Smooth muscle cell (in vitro differentiated cells): ENCODE results near the gene ARID2. TPM values are rescaled to one million over a fixed set of nuclear protein-coding genes. Genes with fewer than 3 reads are reported as not detected.

Source experiments
- DNase-seq: peaks from one replicate; lab custom pipeline; 2025; ENCODE audit not compliant: unreplicated experiment; lab: John Stamatoyannopoulos, UW
- H2AFZ ChIP-seq: fragments of 200-600 bp; sonication (generic); 2 replicates; pipeline ENCODE4 v1.6.0; 2016; ENCODE audit warnings: antibody characterized with exemption, low read depth, mild to moderate bottlenecking
- H3F3A ChIP-seq: fragments of 200-600 bp; sonication (generic); 2 replicates; pipeline ENCODE4 v1.6.0; 2017; ENCODE audit warnings: antibody characterized with exemption, low read depth
- H3K27ac ChIP-seq: fragments of 200-600 bp; sonication (generic); 2 replicates; pipeline ENCODE4 v1.5.1; 2016; ENCODE audit warnings: low read depth, mild to moderate bottlenecking
- H3K27me3 ChIP-seq: fragments of 200-600 bp; sonication (generic); 2 replicates; pipeline ENCODE4 v1.6.1; 2016; ENCODE audit warnings: low read depth, mild to moderate bottlenecking
- H3K36me3 ChIP-seq: fragments of 200-600 bp; sonication (generic); 2 replicates; pipeline ENCODE4 v1.5.1; 2016; ENCODE audit warnings: low read depth
- H3K4me1 ChIP-seq: fragments of 200-600 bp; sonication (generic); 2 replicates; pipeline ENCODE4 v1.5.1; 2016; ENCODE audit warnings: low read depth
- H3K4me2 ChIP-seq: fragments of 200-600 bp; sonication (generic); 2 replicates; pipeline ENCODE4 v1.6.0; 2016; ENCODE audit warnings: mild to moderate bottlenecking
- H3K4me3 ChIP-seq: fragments of 200-600 bp; sonication (generic); 2 replicates; pipeline ENCODE4 v1.5.1; 2016; ENCODE audit warnings: mild to moderate bottlenecking
- H3K79me2 ChIP-seq: fragments of 200-600 bp; sonication (generic); 2 replicates; pipeline ENCODE4 v1.6.0; 2016; ENCODE audit warnings: low read depth, mild to moderate bottlenecking
- H3K9ac ChIP-seq: fragments of 200-600 bp; sonication (generic); 2 replicates; pipeline ENCODE4 v1.6.0; 2016; ENCODE audit warnings: low read depth
- H3K9me3 ChIP-seq: fragments of 200-600 bp; sonication (generic); replicated peaks from 2 replicates; pipeline ENCODE4 v1.5.1; 2016; ENCODE audit warnings: low read depth
- H4K20me1 ChIP-seq: fragments of 200-600 bp; sonication (generic); 2 replicates; pipeline ENCODE4 v1.6.0; 2016; ENCODE audit warnings: low read depth
- CTCF ChIP-seq: fragments of 200-600 bp; sonication (generic); IDR thresholded peaks from 2 replicates; pipeline ENCODE4 v1.5.1; 2017; ENCODE audit warnings: borderline replicate concordance, mild to moderate bottlenecking, antibody characterized with exemption; ENCODE audit not compliant: insufficient read depth, poor library complexity, severe bottlenecking
- whole genome bisulfite sequencing: methylation state at CpG from one replicate; pipeline ENCODE4 v1.1.7; 2016; ENCODE audit warnings: low lambda C conversion rate; 5-methylcytosine and 5-hydroxymethylcytosine counted together
- polyA plus RNA-seq: library from polyadenylated mRNA; unstranded; fragments of >200 nt; fragmentation: Nextera tagmentation; extraction: Ambion mirVana; gene quantifications from 2 replicates; pipeline ENCODE4 v1.2.1, GENCODE V29; 2016
- total RNA-seq: library from RNA; depleted of rRNA; stranded (reverse); fragments of >200 nt; gene quantifications from 2 replicates; pipeline ENCODE4 v1.2.3, GENCODE V29; 2014

ARID2 gene
- total and polyA plus RNA-seq, 2 experiments from 2014 or later, result 9.9 to 36.2 TPM

GRCh38 chr12:45708363-45708762 is 21.1 kb upstream of the ARID2 start:
- no peak overlapping the region for H3K4me3 ChIP-seq
- no peaks in the 10 kb centered on the region for H3K36me3 ChIP-seq
- H3K4me1 ChIP-seq, result no peaks in the 10 kb centered on the region
- H3F3A ChIP-seq, result no peaks in the 10 kb centered on the region
- H3K27ac ChIP-seq, result no peak overlapping the region
- H3K9ac ChIP-seq, result no peak overlapping the region
- peaks cover 3% of the 10 kb centered on the region for H4K20me1 ChIP-seq
- peak overlapping the region; percentile 47 for H3K4me2 ChIP-seq
- H3K27me3 ChIP-seq, result no peaks in the 10 kb centered on the region
- DNase-seq, result no peak
- H3K79me2 ChIP-seq, result no peaks in the 10 kb centered on the region
- TF ChIP-seq CTCF, result no peak
- H2AFZ ChIP-seq, result no peak overlapping the region
- no peaks in the 10 kb centered on the region for H3K9me3 ChIP-seq

- H3K27me3 ChIP-seq, result no peaks in the 10 kb centered on the region
- 15% methylated on average over 2 of the region's 2 CpGs for WGBS
- no peaks in the 10 kb centered on the region for H3K4me1 ChIP-seq
- no peak overlapping the region for H2AFZ ChIP-seq
- no peak overlapping the region for H3K4me3 ChIP-seq
- no peaks in the 10 kb centered on the region for H3K9me3 ChIP-seq
- no peak for TF ChIP-seq CTCF
- DNase-seq, result no peak
- no peaks in the 10 kb centered on the region for H3F3A ChIP-seq
- no peaks in the 10 kb centered on the region for H3K79me2 ChIP-seq
- no peak overlapping the region for H3K9ac ChIP-seq
- H3K36me3 ChIP-seq, result no peaks in the 10 kb centered on the region
- peaks cover 3% of the 10 kb centered on the region for H4K20me1 ChIP-seq
- H3K27ac ChIP-seq, result no peak overlapping the region
- H3K4me2 ChIP-seq, result peak overlapping the region; percentile 47
These were observed 20.6 kb upstream of the ARID2 start for GRCh38 chr12:45708901-45709300.

GRCh38 chr12:45712319-45712718 is 17.2 kb upstream of the ARID2 start:
- no peak for TF ChIP-seq CTCF
- WGBS, result 99% methylated on average over 4 of the region's 4 CpGs

GRCh38 chr12:45713078-45713477 is 16.4 kb upstream of the ARID2 start:
- Histone ChIP-seq H3K27me3 (no peaks in the 10 kb centered on the region), H3K4me3 (no peak overlapping the region), H3F3A (no peaks in the 10 kb centered on the region), H3K4me2 (no peak overlapping the region), H3K36me3 (no peaks in the 10 kb centered on the region), H2AFZ (no peak overlapping the region), H3K9ac (no peak overlapping the region), H3K79me2 (no peaks in the 10 kb centered on the region), H3K4me1 (no peaks in the 10 kb centered on the region), H4K20me1 (peaks cover 5% of the 10 kb centered on the region), H3K27ac (no peak overlapping the region), H3K9me3 (no peaks in the 10 kb centered on the region)
- no peak for DNase-seq
- WGBS, result 96% methylated on average over 2 of the region's 2 CpGs
- TF ChIP-seq CTCF, result no peak

More at GRCh38 chr12:45712319-45712718, 17.2 kb upstream of the ARID2 start:
- Histone ChIP-seq H3K9me3 (no peaks in the 10 kb centered on the region), H3K27me3 (no peaks in the 10 kb centered on the region), H3K27ac (no peak overlapping the region), H3K4me1 (no peaks in the 10 kb centered on the region), H3K4me2 (no peak overlapping the region), H3K9ac (no peak overlapping the region), H3K4me3 (no peak overlapping the region), H3F3A (no peaks in the 10 kb centered on the region), H2AFZ (no peak overlapping the region), H3K79me2 (no peaks in the 10 kb centered on the region), H4K20me1 (peaks cover 3% of the 10 kb centered on the region), H3K36me3 (no peaks in the 10 kb centered on the region)
- DNase-seq, result no peak
